Lower leg skin (tissue), 4 donors: ENCODE data around the gene GCM1. TPM values are rescaled to one million over a fixed set of nuclear protein-coding genes. Genes with fewer than 3 reads are reported as not detected.

ENCODE experiments used
- DNase-seq, 2 donors: peaks; one replicate each; pipeline ENCODE4 v3.0.0-alpha.2; 2019; ENCODE audit warnings: low spot score in 2 of 2
- H3K4me3 ChIP-seq: fragments of 200-600 bp; sonication (generic); 2 replicates; pipeline ENCODE4 v1.5.1; 2017; ENCODE audit warnings: mild to moderate bottlenecking, low read depth; ENCODE audit not compliant: poor library complexity, severe bottlenecking
- POLR2A ChIP-seq, 2 donors: fragments of 450-650 bp; IDR thresholded peaks; one replicate each; pipeline ENCODE4 v1.6.1; 2016 to 2017; ENCODE audit warnings: antibody characterized with exemption in 2 of 2, mild to moderate bottlenecking in 1 of 2, moderate library complexity in 1 of 2
- WGBS, 2 donors: methylation state at CpG; one replicate each; pipeline ENCODE4 v1.1.5; 2018; 5-methylcytosine and 5-hydroxymethylcytosine counted together
- intact Hi-C: fragments of 100-400 bp; cut with DNase I; formaldehyde crosslinking; loops from one replicate; pipeline ENCODE4 v1.15.0; 2023; ENCODE audit warnings: low total_unique reads
- total RNA-seq, 4 donors: library from RNA; depleted of rRNA; stranded (reverse); fragments of >200 nt; gene quantifications; one replicate each; pipeline ENCODE4 v1.1.0, GENCODE V29; 2016
- TF ChIP-seq, protein P1 (sequence below), 3 donors: fragments of 450-650 bp; IDR thresholded peaks; one replicate each; pipeline ENCODE4 v1.5.1; 2016; ENCODE audit warnings: antibody characterized with exemption in 3 of 3, mild to moderate bottlenecking in 3 of 3, moderate library complexity in 2 of 3

The GCM1 gene
- total RNA-seq, 4 donors from 2014 or later = not detected

DNA sequence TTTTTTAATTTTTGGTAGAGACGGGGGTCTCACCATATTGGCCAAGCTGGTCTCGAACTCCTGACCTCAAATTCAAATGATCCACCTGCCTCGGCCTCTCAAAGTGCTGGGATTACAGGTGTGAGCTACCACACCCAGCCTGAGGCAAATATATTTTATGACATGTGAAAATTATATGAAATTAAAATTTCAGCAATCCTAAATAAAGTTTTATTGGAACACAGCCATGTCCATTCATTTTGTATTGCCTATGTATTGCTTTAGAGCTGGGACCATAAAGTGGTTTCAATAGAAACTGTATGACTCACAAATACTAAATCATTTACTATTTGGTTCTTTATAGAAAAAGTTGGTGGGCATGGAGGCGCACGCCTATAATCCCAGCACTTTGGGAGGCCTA, 32.0 kb upstream of the GCM1 start:
- no peak for DNase-seq
- H3K4me3 ChIP-seq = no peak overlapping the region
- WGBS, 2 donors = 94 to 95% methylated on average over 5 of the region's 5 CpGs
- intact Hi-C loops = no loop called here
- TF ChIP-seq, protein P1, sequence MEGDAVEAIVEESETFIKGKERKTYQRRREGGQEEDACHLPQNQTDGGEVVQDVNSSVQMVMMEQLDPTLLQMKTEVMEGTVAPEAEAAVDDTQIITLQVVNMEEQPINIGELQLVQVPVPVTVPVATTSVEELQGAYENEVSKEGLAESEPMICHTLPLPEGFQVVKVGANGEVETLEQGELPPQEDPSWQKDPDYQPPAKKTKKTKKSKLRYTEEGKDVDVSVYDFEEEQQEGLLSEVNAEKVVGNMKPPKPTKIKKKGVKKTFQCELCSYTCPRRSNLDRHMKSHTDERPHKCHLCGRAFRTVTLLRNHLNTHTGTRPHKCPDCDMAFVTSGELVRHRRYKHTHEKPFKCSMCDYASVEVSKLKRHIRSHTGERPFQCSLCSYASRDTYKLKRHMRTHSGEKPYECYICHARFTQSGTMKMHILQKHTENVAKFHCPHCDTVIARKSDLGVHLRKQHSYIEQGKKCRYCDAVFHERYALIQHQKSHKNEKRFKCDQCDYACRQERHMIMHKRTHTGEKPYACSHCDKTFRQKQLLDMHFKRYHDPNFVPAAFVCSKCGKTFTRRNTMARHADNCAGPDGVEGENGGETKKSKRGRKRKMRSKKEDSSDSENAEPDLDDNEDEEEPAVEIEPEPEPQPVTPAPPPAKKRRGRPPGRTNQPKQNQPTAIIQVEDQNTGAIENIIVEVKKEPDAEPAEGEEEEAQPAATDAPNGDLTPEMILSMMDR (IDR thresholded peaks at IDR 0.05) = no peak
- TF ChIP-seq POLR2A (IDR thresholded peaks at IDR 0.05) = no peak

DNA sequence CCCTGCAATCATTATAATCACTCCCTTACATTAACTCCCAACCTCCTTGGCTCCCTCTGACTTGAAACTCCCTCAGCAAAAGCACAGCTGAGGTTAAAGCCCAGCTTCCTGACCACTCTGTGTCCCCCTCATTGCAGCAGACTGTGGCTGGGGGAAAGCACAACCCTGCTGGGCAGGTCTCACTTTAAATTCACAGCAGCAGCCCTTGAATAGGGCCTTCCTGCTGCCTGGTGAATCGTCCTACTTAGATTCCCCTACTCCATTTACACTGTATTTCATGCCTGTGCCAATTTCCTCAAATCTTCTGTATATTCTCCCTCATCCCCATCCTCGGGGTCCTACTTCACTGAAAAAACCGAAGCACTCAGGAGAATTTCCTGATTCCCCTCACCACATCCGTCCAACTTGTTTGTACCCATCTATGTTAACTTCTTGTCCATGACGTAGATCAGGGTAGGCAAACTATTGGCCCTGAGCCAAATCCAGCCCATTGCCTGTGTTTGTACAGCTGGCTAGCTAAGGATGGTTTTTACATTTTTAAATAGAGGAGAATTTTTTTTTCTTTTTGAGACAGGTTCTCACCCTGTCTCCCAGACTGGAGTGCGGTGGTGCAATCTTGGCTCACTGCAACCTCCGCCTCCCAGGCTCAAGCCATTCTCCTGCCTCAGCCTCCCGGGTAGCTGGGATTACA, 31.5 kb upstream of the GCM1 start:
- TF ChIP-seq POLR2A (IDR thresholded peaks at IDR 0.05) = no peak
- TF ChIP-seq, protein P1 (IDR thresholded peaks at IDR 0.05) = no peak
- no peak overlapping the region for H3K4me3 ChIP-seq
- WGBS, 2 donors = 54 to 59% methylated on average over 8 of the region's 8 CpGs
- peak in 1 of 2 donors; percentile 21 for DNase-seq
- intact Hi-C loops = no loop called here

GRCh38 chr6:53178837-53179432, 30.3 kb upstream of the GCM1 start:
- 73 to 79% methylated on average over 1 of the region's 1 CpG for WGBS, 2 donors
- intact Hi-C loops = no loop called here
- no peak for DNase-seq
- no peak overlapping the region for H3K4me3 ChIP-seq
- no peak for TF ChIP-seq POLR2A (IDR thresholded peaks at IDR 0.05)
- TF ChIP-seq, protein P1 (IDR thresholded peaks at IDR 0.05) = no peak

- TF ChIP-seq POLR2A (IDR thresholded peaks at IDR 0.05) = no peak
- TF ChIP-seq, protein P1 (IDR thresholded peaks at IDR 0.05) = no peak
- 88 to 94% methylated on average over 2 of the region's 2 CpGs for WGBS, 2 donors
- DNase-seq = no peak
- no peak overlapping the region for H3K4me3 ChIP-seq
- intact Hi-C loops = no loop called here
Measured at GRCh38 chr6:53175027-53175426, 26.4 kb upstream of the GCM1 start.

- 78 to 82% methylated on average over 6 of the region's 6 CpGs for WGBS, 2 donors
- H3K4me3 ChIP-seq = no peak overlapping the region
- intact Hi-C loops = loop anchor here (5.0 kb wide), 1 partner anchor 265 kb away; no protein-coding TSS in a partner anchor
- TF ChIP-seq POLR2A (IDR thresholded peaks at IDR 0.05) = no peak
- TF ChIP-seq, protein P1 (IDR thresholded peaks at IDR 0.05) = no peak
- no peak for DNase-seq
Measured at GRCh38 chr6:53172468-53172803, 23.8 kb upstream of the GCM1 start.
